PC-9 (cell line): ENCODE measurements around the gene RNU1-4. TPM values are rescaled to one million over a fixed set of nuclear protein-coding genes. Genes with fewer than 3 reads are reported as not detected.
"Not testable (repeated sequence)": the region's sequence is repeated elsewhere in the genome, so short reads cannot be mapped to it uniquely, and the experiment has no call there.

Experiments used
- BruUV-seq: library from RNA; stranded (reverse); fragments of 400-500 nt; replicated peaks from 2 replicates; lab custom pipeline; 2021; lab: Mats Ljungman, UMichigan
- CTCF ChIA-PET: fragments of 300-600 bp; sonication (Branson Sonifier 250); formaldehyde crosslinking; loops from one replicate; lab custom pipeline; 2022; ENCODE audit warnings: antibody characterized with exemption; lab: Charles Lee
- POLR2A ChIA-PET: fragments of 300-600 bp; sonication (Branson Sonifier 250); formaldehyde crosslinking; loops from one replicate; lab custom pipeline; 2022; ENCODE audit warnings: antibody characterized with exemption; ENCODE audit not compliant: unreplicated experiment; lab: Charles Lee
- DNase-seq, 2 experiments: peaks; one replicate each; pipeline versions ENCODE4 v3.0.0 to v3.0.0-alpha.2; 2015 to 2022; ENCODE audit warnings: mixed read lengths in 1 of 2
- H2AFZ ChIP-seq: fragments of 200-600 bp; sonication (generic); 2 replicates; pipeline ENCODE4 v1.8.1; 2017; ENCODE audit warnings: antibody characterized with exemption
- H3F3A ChIP-seq: fragments of 200-600 bp; sonication (generic); 2 replicates; pipeline ENCODE4 v1.8.1; 2017; ENCODE audit warnings: antibody characterized with exemption, mild to moderate bottlenecking, low read depth; ENCODE audit not compliant: insufficient read depth
- H3K27ac ChIP-seq: fragments of 200-600 bp; sonication (generic); 2 replicates; pipeline ENCODE4 v1.6.1; 2016; ENCODE audit warnings: mixed run types
- H3K27me3 ChIP-seq: fragments of 200-600 bp; sonication (generic); 2 replicates; pipeline ENCODE4 v1.6.1; 2016; ENCODE audit warnings: low read depth, mixed run types; ENCODE audit not compliant: insufficient read depth
- H3K36me3 ChIP-seq: fragments of 200-600 bp; sonication (generic); 2 replicates; pipeline ENCODE4 v1.6.1; 2016; ENCODE audit warnings: low read depth, mixed run types
- H3K4me1 ChIP-seq: fragments of 200-600 bp; sonication (generic); replicated peaks from 2 replicates; pipeline ENCODE4 v1.6.1; 2016; ENCODE audit warnings: mixed run types; ENCODE audit not compliant: insufficient read depth
- H3K4me2 ChIP-seq: fragments of 200-600 bp; sonication (generic); 2 replicates; pipeline ENCODE4 v1.6.1; 2017; ENCODE audit warnings: mixed run types
- H3K4me3 ChIP-seq: fragments of 200-600 bp; sonication (generic); 2 replicates; pipeline ENCODE4 v1.6.1; 2016; ENCODE audit warnings: mixed run types
- H3K79me2 ChIP-seq: fragments of 200-600 bp; sonication (generic); 2 replicates; pipeline ENCODE4 v1.6.1; 2017; ENCODE audit warnings: low read depth, mixed run types
- H3K9me2 ChIP-seq: fragments of 200-600 bp; sonication (generic); 2 replicates; pipeline ENCODE4 v1.8.1; 2017; ENCODE audit warnings: mild to moderate bottlenecking; ENCODE audit not compliant: insufficient read depth
- H3K9me3 ChIP-seq: fragments of 200-600 bp; sonication (generic); 2 replicates; pipeline ENCODE4 v1.8.1; 2016; ENCODE audit warnings: low read depth; ENCODE audit not compliant: insufficient read depth
- H4K20me1 ChIP-seq: fragments of 200-600 bp; sonication (generic); 2 replicates; pipeline ENCODE4 v1.8.1; 2017; ENCODE audit not compliant: insufficient read depth
- intact Hi-C: fragments of 100-400 bp; cut with micrococcal nuclease; formaldehyde crosslinking; loops from one replicate; pipeline ENCODE4 v1.10.0; 2022; ENCODE audit not compliant: unreplicated experiment
- total RNA-seq: library from RNA; stranded (reverse); gene quantifications from 2 replicates; pipeline ENCODE4 v1.2.3, GENCODE V29; 2021

The RNU1-4 gene
- total RNA-seq, 1 experiment from 2014 or later, result 1,333 TPM

GRCh38 chr1:16775290-16775689, 35.0 kb downstream of the RNU1-4 start:
- H3F3A ChIP-seq, H3K4me1 ChIP-seq, H2AFZ ChIP-seq, H3K79me2 ChIP-seq, H3K4me2 ChIP-seq, H3K27ac ChIP-seq, DNase-seq, H3K36me3 ChIP-seq, POLR2A ChIA-PET, H3K27me3 ChIP-seq, H3K4me3 ChIP-seq, H3K9me2 ChIP-seq, BruUV-seq, intact Hi-C loops, H4K20me1 ChIP-seq, CTCF ChIA-PET, H3K9me3 ChIP-seq: not testable (repeated sequence)

- DNase-seq, CTCF ChIA-PET: not testable (repeated sequence)
These were observed 35.9 kb downstream of the RNU1-4 start for GRCh38 chr1:16776248-16776647.

DNA sequence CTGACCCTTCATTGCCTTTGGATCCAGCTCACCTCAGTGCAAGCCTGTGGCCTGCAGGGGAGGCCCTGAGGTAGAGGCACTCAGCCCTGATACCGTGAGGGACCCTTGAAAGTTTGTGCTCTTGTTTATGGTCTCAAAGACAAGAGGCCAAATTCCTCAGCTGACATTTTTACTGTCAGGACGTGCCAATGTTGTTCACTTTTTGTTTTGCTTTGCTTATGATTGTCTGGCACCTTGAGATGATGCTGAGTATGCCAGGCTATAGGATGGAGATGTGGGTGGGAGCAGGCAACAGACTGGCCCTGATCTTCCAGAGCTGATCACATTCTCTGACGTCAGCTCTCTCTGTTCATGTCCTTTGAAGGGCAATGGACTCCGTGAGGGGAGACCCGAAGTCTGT, 36.5 kb downstream of the RNU1-4 start:
- intact Hi-C loops, BruUV-seq, H4K20me1 ChIP-seq, H3K27me3 ChIP-seq, H3K79me2 ChIP-seq, DNase-seq, H3K9me3 ChIP-seq, H3K36me3 ChIP-seq, H3K27ac ChIP-seq, H2AFZ ChIP-seq, H3K4me2 ChIP-seq, CTCF ChIA-PET, POLR2A ChIA-PET, H3K4me3 ChIP-seq, H3F3A ChIP-seq, H3K9me2 ChIP-seq: not testable (repeated sequence)
- H3K4me1 ChIP-seq, result peaks cover 14% of the 10 kb centered on the region

More at GRCh38 chr1:16776248-16776647, 35.9 kb downstream of the RNU1-4 start:
- H3K9me3 ChIP-seq, H3K27ac ChIP-seq, H3K36me3 ChIP-seq, intact Hi-C loops, H3K4me2 ChIP-seq, H3K4me1 ChIP-seq, H3K9me2 ChIP-seq, H3K4me3 ChIP-seq, H2AFZ ChIP-seq, H4K20me1 ChIP-seq, H3F3A ChIP-seq, BruUV-seq, H3K27me3 ChIP-seq, H3K79me2 ChIP-seq, POLR2A ChIA-PET: not testable (repeated sequence)

GRCh38 chr1:16777821-16778220, 37.5 kb downstream of the RNU1-4 start:
- H3K4me2 ChIP-seq, CTCF ChIA-PET: not testable (repeated sequence)

GRCh38 chr1:16779525-16779924, 39.2 kb downstream of the RNU1-4 start:
- H3K27ac ChIP-seq, H3K79me2 ChIP-seq, H3K9me3 ChIP-seq, intact Hi-C loops, H3K36me3 ChIP-seq, POLR2A ChIA-PET, H4K20me1 ChIP-seq, CTCF ChIA-PET, H3K9me2 ChIP-seq, BruUV-seq, DNase-seq, H3K4me3 ChIP-seq, H2AFZ ChIP-seq, H3F3A ChIP-seq, H3K27me3 ChIP-seq, H3K4me2 ChIP-seq: not testable (repeated sequence)
- peaks cover 22% of the 10 kb centered on the region for H3K4me1 ChIP-seq

More at GRCh38 chr1:16777821-16778220, 37.5 kb downstream of the RNU1-4 start:
- H3K27ac ChIP-seq, H3F3A ChIP-seq, BruUV-seq, H3K27me3 ChIP-seq, POLR2A ChIA-PET, H3K9me3 ChIP-seq, H3K36me3 ChIP-seq, H3K79me2 ChIP-seq, DNase-seq, H4K20me1 ChIP-seq, H2AFZ ChIP-seq, intact Hi-C loops, H3K4me3 ChIP-seq, H3K9me2 ChIP-seq: not testable (repeated sequence)
- H3K4me1 ChIP-seq, result peaks cover 22% of the 10 kb centered on the region

GRCh38 chr1:16781033-16781432, 40.7 kb downstream of the RNU1-4 start:
- BruUV-seq, H3K27me3 ChIP-seq, H3K36me3 ChIP-seq, POLR2A ChIA-PET, DNase-seq, H2AFZ ChIP-seq, H3K9me2 ChIP-seq, intact Hi-C loops, H4K20me1 ChIP-seq, H3F3A ChIP-seq, H3K79me2 ChIP-seq, H3K4me3 ChIP-seq, CTCF ChIA-PET, H3K9me3 ChIP-seq: not testable (repeated sequence)
- H3K27ac ChIP-seq, result peak overlapping the region; percentile 64
- peaks cover 22% of the 10 kb centered on the region for H3K4me1 ChIP-seq
- H3K4me2 ChIP-seq, result peak overlapping the region; percentile 52

- Histone ChIP-seq H3K27ac (peak overlapping the region; percentile 64), H3K4me2 (peak overlapping the region; percentile 52), H3K4me1 (peaks cover 22% of the 10 kb centered on the region)
- BruUV-seq, H2AFZ ChIP-seq, H3K36me3 ChIP-seq, H3F3A ChIP-seq, H4K20me1 ChIP-seq, DNase-seq, H3K9me2 ChIP-seq, H3K4me3 ChIP-seq, POLR2A ChIA-PET, intact Hi-C loops, H3K27me3 ChIP-seq, H3K79me2 ChIP-seq, H3K9me3 ChIP-seq, CTCF ChIA-PET: not testable (repeated sequence)
These were observed 41.3 kb downstream of the RNU1-4 start for GRCh38 chr1:16781625-16782024.
